ENCODE measurements around the gene HIVEP1.

HIVEP1 gene

GRCh38 chr6:11999246-11999645 lies 12.9 kb upstream of the HIVEP1 start:
- no peak for DNase-seq (ENCODE audit: low spot score)
- no peak for TF ChIP-seq CTCF (IDR thresholded peaks at IDR 0.05; ENCODE audit: borderline replicate concordance, control extremely low read depth, extremely low read depth, insufficient read depth, missing control alignments)
- in situ Hi-C loops (cut with MboI; ENCODE audit: low sequenced_read_pairs, unreplicated experiment), result no loop called here

- DNase-seq (ENCODE audit: low spot score), result no peak
- in situ Hi-C loops (cut with MboI; ENCODE audit: low sequenced_read_pairs, unreplicated experiment), result loop anchor here (25.0 kb wide), 1 partner anchor 288 kb away; no protein-coding TSS in a partner anchor
- TF ChIP-seq CTCF (IDR thresholded peaks at IDR 0.05; ENCODE audit: borderline replicate concordance, control extremely low read depth, extremely low read depth, insufficient read depth, missing control alignments), result no peak
Observed at GRCh38 chr6:12000174-12000573, 11.9 kb upstream of the HIVEP1 start.

- in situ Hi-C loops (cut with MboI; ENCODE audit: low sequenced_read_pairs, unreplicated experiment), result loop anchor here (25.0 kb wide), 1 partner anchor 289 kb away; no protein-coding TSS in a partner anchor
- TF ChIP-seq CTCF (IDR thresholded peaks at IDR 0.05; ENCODE audit: borderline replicate concordance, control extremely low read depth, extremely low read depth, insufficient read depth, missing control alignments), result no peak
- no peak for DNase-seq (ENCODE audit: low spot score)
Observed at GRCh38 chr6:12001004-12001705, 11.0 kb upstream of the HIVEP1 start.

- DNase-seq (ENCODE audit: low spot score), result no peak
- TF ChIP-seq CTCF (IDR thresholded peaks at IDR 0.05; ENCODE audit: borderline replicate concordance, control extremely low read depth, extremely low read depth, insufficient read depth, missing control alignments), result no peak
- in situ Hi-C loops (cut with MboI; ENCODE audit: low sequenced_read_pairs, unreplicated experiment), result loop anchor here (25.0 kb wide), 1 partner anchor 290 kb away; no protein-coding TSS in a partner anchor
Observed at GRCh38 chr6:12001706-12002435, 10.2 kb upstream of the HIVEP1 start.

- DNase-seq (ENCODE audit: low spot score), result no peak
- in situ Hi-C loops (cut with MboI; ENCODE audit: low sequenced_read_pairs, unreplicated experiment), result loop anchor here (25.0 kb wide), 1 partner anchor 295 kb away; no protein-coding TSS in a partner anchor
- no peak for TF ChIP-seq CTCF (IDR thresholded peaks at IDR 0.05; ENCODE audit: borderline replicate concordance, control extremely low read depth, extremely low read depth, insufficient read depth, missing control alignments)
Observed at GRCh38 chr6:12007473-12007872, 4.6 kb upstream of the HIVEP1 start.

GRCh38 chr6:12007887-12008286 lies 4.2 kb upstream of the HIVEP1 start:
- no peak for TF ChIP-seq CTCF (IDR thresholded peaks at IDR 0.05; ENCODE audit: borderline replicate concordance, control extremely low read depth, extremely low read depth, insufficient read depth, missing control alignments)
- in situ Hi-C loops (cut with MboI; ENCODE audit: low sequenced_read_pairs, unreplicated experiment), result loop anchor here (25.0 kb wide), 1 partner anchor 296 kb away; no protein-coding TSS in a partner anchor
- DNase-seq (ENCODE audit: low spot score), result no peak
